ENCODE data around the gene ARPP19. TPM values are rescaled to one million over a fixed set of nuclear protein-coding genes. Genes with fewer than 3 reads are reported as not detected.
"Not testable (repeated sequence)": the region's sequence is repeated elsewhere in the genome, so short reads cannot be mapped to it uniquely, and the experiment has no call there.

The ARPP19 gene
- total and polyA plus RNA-seq, 7 donors = 26.4 to 177 (median 110) TPM

- H3K27me3 ChIP-seq = no peaks in the 10 kb centered on the region
Observed at GRCh38 chr15:52584414-52584813, 15.6 kb upstream of the ARPP19 start.

GRCh38 chr15:52579852-52580251 is 11.0 kb upstream of the ARPP19 start:
- H3K27me3 ChIP-seq = no peaks in the 10 kb centered on the region
- H3K36me3 ChIP-seq = peaks cover 0 to 41% (median 5%) of the 10 kb centered on the region in 4 donors
- TF ChIP-seq EP300 (IDR thresholded peaks at IDR 0.05) = no peak
- TF ChIP-seq POLR2AphosphoS5 (IDR thresholded peaks at IDR 0.05) = no peak
- no peak for TF ChIP-seq CTCF (IDR thresholded peaks at IDR 0.05)
- no peak for TF ChIP-seq POLR2A (IDR thresholded peaks at IDR 0.05)
- WGBS, 2 donors = 91 to 93% methylated on average over 8 of the region's 8 CpGs
- H3K4me3 ChIP-seq = no peak overlapping the region
- DNase-seq = no peak
- H3K9me3 ChIP-seq = no peaks in the 10 kb centered on the region
- no peaks in the 10 kb centered on the region for H3K4me1 ChIP-seq
- intact Hi-C loops (cut with DNase I) = no loop called here
- no peak overlapping the region for H3K27ac ChIP-seq

More at GRCh38 chr15:52584414-52584813, 15.6 kb upstream of the ARPP19 start:
- peaks cover 0 to 87% (median 8%) of the 10 kb centered on the region in 4 donors for H3K36me3 ChIP-seq
- 97% methylated on average over 7 of the region's 7 CpGs for WGBS, 2 donors
- H3K27ac ChIP-seq = no peak overlapping the region
- intact Hi-C loops (cut with DNase I) = no loop called here
- no peaks in the 10 kb centered on the region for H3K9me3 ChIP-seq
- no peak for TF ChIP-seq POLR2AphosphoS5 (IDR thresholded peaks at IDR 0.05)
- no peak for TF ChIP-seq POLR2A (IDR thresholded peaks at IDR 0.05)
- no peak for TF ChIP-seq EP300 (IDR thresholded peaks at IDR 0.05)
- no peak for TF ChIP-seq CTCF (IDR thresholded peaks at IDR 0.05)
- H3K4me1 ChIP-seq = no peaks in the 10 kb centered on the region
- DNase-seq = no peak
- H3K4me3 ChIP-seq = no peak overlapping the region

- H3K4me1 ChIP-seq = no peaks in the 10 kb centered on the region
- no peak for TF ChIP-seq POLR2A (IDR thresholded peaks at IDR 0.05)
- no peak for TF ChIP-seq CTCF (IDR thresholded peaks at IDR 0.05)
- no peak for TF ChIP-seq EP300 (IDR thresholded peaks at IDR 0.05)
- TF ChIP-seq POLR2AphosphoS5 (IDR thresholded peaks at IDR 0.05) = no peak
- DNase-seq = no peak
- no peak overlapping the region for H3K4me3 ChIP-seq
- no peaks in the 10 kb centered on the region for H3K9me3 ChIP-seq
- H3K27me3 ChIP-seq = no peaks in the 10 kb centered on the region
- intact Hi-C loops (cut with DNase I) = no loop called here
- peaks cover 0 to 10% (median 0%) of the 10 kb centered on the region in 4 donors for H3K36me3 ChIP-seq
- WGBS, 2 donors = 95 to 98% methylated on average over 2 of the region's 2 CpGs
- no peak overlapping the region for H3K27ac ChIP-seq
Observed at GRCh38 chr15:52576692-52577091, 7.9 kb upstream of the ARPP19 start.

GRCh38 chr15:52575573-52575972 is 6.7 kb upstream of the ARPP19 start:
- H3K9me3 ChIP-seq; H3K36me3 ChIP-seq; H3K27me3 ChIP-seq; DNase-seq; H3K4me3 ChIP-seq; intact Hi-C loops (cut with DNase I); H3K27ac ChIP-seq; H3K4me1 ChIP-seq: not testable (repeated sequence)
- 80 to 90% methylated on average over 7 of the region's 7 CpGs for WGBS, 2 donors

GRCh38 chr15:52575072-52575471 is 6.2 kb upstream of the ARPP19 start:
- Histone ChIP-seq H3K9me3 (no peaks in the 10 kb centered on the region), H3K27ac (no peak overlapping the region), H3K36me3 (no peaks in the 10 kb centered on the region), H3K27me3 (no peaks in the 10 kb centered on the region), H3K4me1 (no peaks in the 10 kb centered on the region), H3K4me3 (no peak overlapping the region)
- TF ChIP-seq POLR2A (IDR thresholded peaks at IDR 0.05) (no peak), EP300 (IDR thresholded peaks at IDR 0.05) (no peak), POLR2AphosphoS5 (IDR thresholded peaks at IDR 0.05) (no peak), CTCF (IDR thresholded peaks at IDR 0.05) (no peak)
- DNase-seq = no peak
- intact Hi-C loops (cut with DNase I) = no loop called here
- 98 to 99% methylated on average over 2 of the region's 2 CpGs for WGBS, 2 donors

GRCh38 chr15:52574623-52575022 is 5.8 kb upstream of the ARPP19 start:
- H3K27ac ChIP-seq; H3K36me3 ChIP-seq; H3K27me3 ChIP-seq; H3K4me1 ChIP-seq; H3K4me3 ChIP-seq; intact Hi-C loops (cut with DNase I); H3K9me3 ChIP-seq; DNase-seq: not testable (repeated sequence)
- WGBS, 2 donors = 93 to 96% methylated on average over 3 of the region's 3 CpGs
